ENCODE data around the gene DBNDD1.

Gene DBNDD1

GRCh38 chr16:89958068-89958467 lies 61.2 kb downstream of the DBNDD1 start:
- DNase-seq (ENCODE audit: low spot score) = no peak
- in situ Hi-C loops (cut with MboI; ENCODE audit: low sequenced_read_pairs, unreplicated experiment) = no loop called here
- no peak for TF ChIP-seq CTCF (IDR thresholded peaks at IDR 0.05; ENCODE audit: borderline replicate concordance, control extremely low read depth, extremely low read depth, insufficient read depth, missing control alignments)

GRCh38 chr16:89957216-89957785 lies 62.0 kb downstream of the DBNDD1 start:
- TF ChIP-seq CTCF (IDR thresholded peaks at IDR 0.05; ENCODE audit: borderline replicate concordance, control extremely low read depth, extremely low read depth, insufficient read depth, missing control alignments) = no peak
- DNase-seq (ENCODE audit: low spot score) = no peak
- in situ Hi-C loops (cut with MboI; ENCODE audit: low sequenced_read_pairs, unreplicated experiment) = no loop called here

GRCh38 chr16:89956505-89957215 lies 62.6 kb downstream of the DBNDD1 start:
- TF ChIP-seq CTCF (IDR thresholded peaks at IDR 0.05; ENCODE audit: borderline replicate concordance, control extremely low read depth, extremely low read depth, insufficient read depth, missing control alignments) = no peak
- in situ Hi-C loops (cut with MboI; ENCODE audit: low sequenced_read_pairs, unreplicated experiment) = no loop called here

GRCh38 chr16:89955001-89955685 lies 64.1 kb downstream of the DBNDD1 start:
- TF ChIP-seq CTCF (IDR thresholded peaks at IDR 0.05; ENCODE audit: borderline replicate concordance, control extremely low read depth, extremely low read depth, insufficient read depth, missing control alignments) = no peak
- DNase-seq (ENCODE audit: low spot score) = no peak
- in situ Hi-C loops (cut with MboI; ENCODE audit: low sequenced_read_pairs, unreplicated experiment) = no loop called here

More at GRCh38 chr16:89956505-89957215, 62.6 kb downstream of the DBNDD1 start:
- no peak for DNase-seq (ENCODE audit: low spot score)
